GM18520 (cell line): Measurements from ENCODE around the gene TSPO2.

Experiments
- ATAC-seq: cut with Tn5 transposase; IDR thresholded peaks from one replicate; pipeline ENCODE4 v1.9.1; 2021; ENCODE audit not compliant: unreplicated experiment

Gene TSPO2

GRCh38 chr6:41049955-41050354 lies 7.7 kb downstream of the TSPO2 start:
- no peak for ATAC-seq

- ATAC-seq, result no peak
Measured at GRCh38 chr6:41050536-41050935, 8.3 kb downstream of the TSPO2 start.

DNA sequence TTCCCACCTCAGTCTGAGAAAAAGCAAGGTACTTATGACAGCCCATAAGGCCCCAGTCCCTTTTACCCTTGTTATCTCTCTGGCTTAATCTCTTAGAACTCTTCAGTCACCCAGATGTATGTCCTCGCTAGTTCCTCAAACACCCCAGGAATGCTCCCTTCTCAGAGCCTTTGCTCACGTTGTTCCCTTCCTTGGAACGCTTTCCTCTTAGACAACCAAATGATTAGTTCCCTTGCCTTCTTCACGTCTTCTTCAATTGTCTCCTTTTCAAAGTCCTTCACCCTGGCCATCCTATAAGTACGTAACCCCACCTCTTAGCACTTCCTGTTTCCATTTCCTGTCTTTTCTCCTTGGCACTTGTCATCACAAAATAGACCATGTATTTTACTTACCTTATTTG lies 9.6 kb downstream of the TSPO2 start:
- no peak for ATAC-seq

DNA sequence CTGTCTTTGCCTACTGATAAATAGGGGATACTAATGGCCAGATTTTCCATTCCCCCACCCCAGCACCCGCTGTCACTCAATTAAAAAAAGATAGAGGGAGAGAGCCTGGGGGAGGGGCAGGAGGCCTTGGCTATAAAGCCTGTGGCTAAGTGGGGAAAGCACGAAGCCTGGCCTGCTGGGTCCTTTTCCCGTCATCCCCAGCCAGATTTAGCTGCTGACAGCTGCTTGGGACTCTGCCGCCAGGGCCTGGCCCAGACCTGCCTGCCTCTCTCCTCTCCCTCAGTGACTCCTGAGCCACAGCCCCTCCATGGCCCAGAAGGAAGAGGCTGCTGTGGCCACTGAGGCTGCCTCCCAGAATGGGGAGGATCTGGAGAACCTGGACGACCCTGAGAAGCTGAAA lies 10.8 kb downstream of the TSPO2 start, which contains the start of gene APOBEC2:
Gene APOBEC2 (plus strand): TSS at position 162 of the 400 bp plus-strand sequence. CDS start 146 bp downstream, at position 308.
- ATAC-seq, result no peak

- no peak for ATAC-seq
Measured at GRCh38 chr6:41054511-41054910, 12.2 kb downstream of the TSPO2 start.

DNA sequence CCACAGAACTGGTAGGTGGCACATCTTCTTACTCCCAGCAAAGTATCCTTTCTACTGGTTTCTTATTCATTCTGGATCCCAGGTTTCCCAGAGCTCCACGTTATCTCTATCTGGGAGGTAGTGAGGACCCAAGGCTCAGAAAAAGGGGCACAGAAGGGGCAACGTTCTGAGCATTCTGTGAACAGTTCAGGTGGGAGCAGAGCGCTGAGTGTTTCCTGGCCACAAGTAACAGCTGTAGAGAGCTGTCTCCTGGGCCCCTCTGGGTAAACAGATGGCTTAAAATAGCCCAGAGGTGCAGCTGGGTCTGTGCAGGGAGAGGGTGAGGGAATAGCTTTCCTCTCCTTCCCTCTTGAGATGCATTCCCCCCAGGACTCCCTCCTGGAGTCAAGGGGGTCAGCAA lies 12.9 kb downstream of the TSPO2 start:
- ATAC-seq, result no peak

DNA sequence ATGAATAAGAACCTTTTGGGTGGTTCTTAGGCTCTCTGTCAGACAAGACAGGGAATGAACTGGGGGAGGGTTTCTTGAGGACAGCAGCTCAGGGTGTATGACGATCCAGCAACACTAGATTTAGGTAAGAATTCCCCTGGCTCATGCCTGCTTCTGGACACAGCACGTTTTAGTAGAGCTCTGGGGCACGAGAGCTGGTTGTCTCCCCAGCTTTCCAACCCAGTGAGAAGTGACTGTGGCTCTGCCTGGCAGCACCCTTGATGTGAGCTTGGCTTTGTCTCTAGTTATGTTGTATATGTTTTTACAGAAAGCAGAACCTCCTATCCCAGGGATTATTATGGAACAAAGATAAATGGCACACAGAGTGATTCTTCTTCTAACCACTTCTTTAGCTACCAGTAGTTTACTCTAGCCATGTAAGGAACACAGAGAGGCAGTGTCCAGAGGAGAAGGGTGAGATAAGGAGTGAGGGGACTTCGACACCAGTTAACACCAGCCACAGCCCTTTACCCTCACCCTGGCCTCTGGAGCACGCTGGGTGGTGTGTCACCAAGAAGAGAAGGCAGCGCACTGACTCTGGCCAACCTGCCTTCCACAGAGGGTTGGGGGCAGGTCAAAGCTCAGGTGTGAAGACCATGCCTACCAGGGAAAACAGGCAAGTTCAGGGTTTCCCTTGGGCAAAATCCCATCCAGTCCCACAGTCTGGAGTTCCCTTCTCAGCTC lies 14.7 kb downstream of the TSPO2 start:
- no peak for ATAC-seq

GRCh38 chr6:41058783-41059181 lies 16.5 kb downstream of the TSPO2 start:
- no peak for ATAC-seq

DNA sequence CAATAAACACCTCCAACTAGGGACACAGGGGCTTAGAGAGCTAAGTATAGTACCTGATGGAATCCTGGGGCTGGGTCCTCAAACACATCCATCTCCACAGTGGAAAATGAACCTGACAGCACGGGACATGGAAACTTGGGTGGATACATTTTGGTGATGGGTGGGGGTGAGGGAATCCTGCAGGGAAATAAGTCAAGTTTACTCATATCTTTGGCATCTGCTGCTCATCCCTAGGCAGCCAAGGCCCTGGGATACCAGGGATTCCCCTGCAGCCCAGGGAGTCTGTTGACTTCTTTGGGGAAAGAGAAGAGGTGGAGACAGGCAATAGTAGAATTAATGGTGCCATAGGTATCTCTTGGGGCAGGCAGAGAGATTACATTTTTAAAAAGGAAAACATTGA lies 17.3 kb downstream of the TSPO2 start:
- no peak for ATAC-seq

GRCh38 chr6:41061196-41061726 lies 19.0 kb downstream of the TSPO2 start:
- ATAC-seq, result no peak

- no peak for ATAC-seq
Measured at GRCh38 chr6:41062056-41062455, 19.8 kb downstream of the TSPO2 start.

- ATAC-seq, result no peak
Measured at GRCh38 chr6:41063884-41064285, 21.6 kb downstream of the TSPO2 start.

DNA sequence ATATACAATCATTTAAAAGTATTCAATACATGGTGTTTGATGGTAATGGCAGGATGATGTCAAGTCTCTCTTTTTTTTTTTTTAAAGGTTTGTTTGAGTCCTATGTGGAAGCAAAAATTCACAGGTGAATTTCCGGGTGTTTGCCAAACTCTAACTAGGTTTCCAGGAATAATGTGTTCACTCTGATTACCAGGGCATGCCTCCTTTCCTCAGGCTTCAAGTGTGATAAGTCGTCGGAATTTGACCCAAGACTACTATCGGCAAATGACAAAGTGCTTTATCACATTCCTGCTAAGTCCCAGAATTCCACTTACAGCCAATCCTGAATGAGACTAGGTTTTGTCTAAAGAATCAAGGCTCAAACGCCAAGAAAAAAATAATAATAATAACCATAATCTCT lies 22.6 kb downstream of the TSPO2 start:
- no peak for ATAC-seq

- no peak for ATAC-seq
Measured at GRCh38 chr6:41065550-41066026, 23.3 kb downstream of the TSPO2 start.

DNA sequence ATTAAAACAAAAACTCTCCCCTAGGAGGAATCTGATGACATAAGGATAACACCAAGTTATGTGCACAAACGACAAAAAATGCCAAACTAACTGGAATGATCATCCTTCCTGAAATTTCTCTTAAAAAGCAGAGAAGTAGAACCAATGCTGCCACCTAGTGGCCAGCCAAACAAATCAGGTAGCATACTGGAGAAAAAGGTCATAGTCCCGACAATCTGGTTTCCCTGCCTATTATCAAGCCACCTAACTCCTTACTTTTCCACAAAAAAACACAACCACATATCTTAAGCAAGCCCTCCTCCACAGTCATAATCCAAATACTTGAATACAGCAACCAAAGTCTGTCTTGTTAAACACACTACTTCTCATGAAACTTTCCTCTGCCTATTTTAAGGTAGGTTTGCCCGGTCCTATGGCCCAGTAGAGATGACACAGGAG lies 24.6 kb downstream of the TSPO2 start:
- no peak for ATAC-seq

DNA sequence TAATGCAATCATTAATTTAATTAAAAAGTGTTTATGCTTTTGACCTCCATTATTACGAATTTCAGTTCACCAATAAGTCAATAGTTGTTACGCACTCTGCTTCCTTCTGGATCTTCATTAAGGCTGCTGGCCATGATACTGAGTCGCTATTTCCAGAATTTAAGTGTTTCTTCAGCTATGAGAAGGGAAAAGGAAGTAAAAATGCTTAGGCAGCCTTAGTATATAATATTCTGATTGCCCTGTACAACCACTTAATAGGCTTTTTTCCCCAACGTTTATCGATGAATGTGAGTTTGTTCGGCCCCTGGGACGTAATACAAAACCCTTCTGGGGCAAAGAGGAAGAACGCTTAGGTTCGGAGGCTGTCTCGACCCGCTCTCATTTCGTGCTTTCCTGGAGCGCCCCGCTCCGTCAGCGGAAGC lies 29.2 kb downstream of the TSPO2 start:
- no peak for ATAC-seq

- peak; percentile 44 for ATAC-seq
Measured at GRCh38 chr6:41071923-41072835, 29.9 kb downstream of the TSPO2 start, which contains the start of gene OARD1. Gene OARD1 (minus strand): TSS chr6:41072356. CDS start chr6:41071634, 722 bp downstream.

DNA sequence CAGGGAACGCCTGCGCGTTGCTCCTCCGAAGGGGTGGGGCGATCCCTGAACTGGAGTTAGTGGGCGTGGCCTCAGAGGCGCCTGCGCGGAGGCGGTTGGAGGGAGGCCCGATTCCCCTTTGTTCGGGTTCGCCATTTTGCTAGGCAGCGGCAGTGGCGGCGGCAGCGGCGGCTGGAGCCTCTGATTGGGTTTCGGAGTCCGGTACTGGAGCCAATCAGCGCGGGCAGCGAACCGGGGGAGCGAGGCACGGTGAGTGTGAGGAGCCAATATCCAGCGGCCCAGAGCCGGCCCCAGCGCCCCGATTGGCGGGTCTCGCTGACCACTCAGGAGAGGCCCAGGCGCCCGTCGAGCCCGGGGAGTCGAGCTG lies 30.6 kb downstream of the TSPO2 start, which contains the start of gene NFYA:
Gene NFYA (plus strand): TSS at position 139 of the 367 bp plus-strand sequence. CDS start 6,116 bp downstream, outside the sequence.
- ATAC-seq, result peak; percentile 60

DNA sequence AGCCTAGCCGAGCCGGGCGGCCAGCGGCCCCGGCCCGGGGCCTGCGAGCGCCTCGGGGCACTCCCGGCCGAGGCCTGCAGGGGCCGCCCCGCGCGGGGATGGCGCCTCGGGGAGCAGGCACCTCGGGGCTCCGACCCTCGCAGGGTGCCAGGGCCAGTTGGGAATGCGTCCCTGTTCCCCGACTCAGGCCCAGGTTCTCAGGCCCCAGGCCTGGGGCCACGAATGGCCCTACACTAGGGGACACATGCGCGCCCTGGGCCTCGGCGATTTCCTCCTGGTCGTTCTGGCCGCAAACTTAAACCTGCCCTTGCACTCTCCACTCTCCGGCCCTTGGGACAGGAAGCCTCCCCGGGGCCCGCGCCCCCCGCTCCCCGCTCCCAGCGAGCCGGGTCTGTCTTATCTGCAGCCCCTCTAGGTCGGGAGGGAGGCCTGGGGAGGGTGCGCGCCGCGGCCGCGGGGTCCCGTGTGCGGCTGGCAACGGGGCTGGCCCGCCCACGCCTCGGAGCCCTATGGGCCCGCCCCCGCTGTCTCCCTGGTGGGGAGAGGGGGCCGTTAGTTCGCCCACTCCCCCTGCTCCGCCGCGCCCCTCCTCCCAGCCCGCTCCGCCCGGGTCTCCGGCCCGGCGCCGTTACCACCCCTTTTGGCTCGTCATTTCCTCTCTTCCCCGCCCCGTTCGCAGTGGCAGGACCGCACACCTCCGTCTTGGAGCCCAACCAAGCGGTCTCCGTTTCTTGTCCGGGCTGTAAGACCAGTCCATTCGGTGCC lies 31.1 kb downstream of the TSPO2 start:
- ATAC-seq, result no peak

DNA sequence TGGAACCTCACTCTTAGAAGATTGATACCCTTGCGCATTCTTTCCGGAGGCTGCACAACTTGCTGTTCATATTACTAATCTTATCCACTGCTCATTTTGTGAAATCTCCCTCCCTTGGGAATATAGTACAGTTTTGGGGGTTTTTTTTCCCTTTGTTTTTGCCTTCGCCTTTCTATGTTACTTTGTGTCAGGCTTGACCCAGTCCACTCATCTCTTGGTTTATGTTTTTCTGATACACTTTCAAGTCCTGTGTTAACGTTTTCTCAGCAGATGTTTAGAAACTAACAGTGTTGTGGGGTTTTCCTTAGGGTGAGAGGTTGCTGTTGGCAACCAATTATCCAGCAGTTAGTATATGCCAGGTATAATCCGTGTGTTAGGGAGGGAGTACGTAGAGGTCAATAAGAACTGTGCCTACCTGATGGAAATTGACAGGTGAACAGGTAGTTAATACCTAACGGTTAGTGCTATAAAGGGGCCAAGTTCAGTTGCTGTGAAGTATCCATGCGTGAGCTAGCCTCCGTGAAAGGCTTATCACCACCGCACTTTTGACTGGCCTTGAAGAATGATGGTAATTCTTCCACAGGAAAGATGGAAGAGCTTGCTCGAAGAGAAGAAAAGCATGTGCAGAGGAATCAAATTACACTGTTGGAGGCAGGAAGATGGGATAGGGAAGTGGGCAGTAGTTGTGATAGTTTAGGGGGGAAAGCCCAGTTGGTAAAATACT lies 31.9 kb downstream of the TSPO2 start:
- no peak for ATAC-seq
